IMR-90 (cell line): Measurements from ENCODE around the gene SRCIN1. TPM values are rescaled to one million over a fixed set of nuclear protein-coding genes. Genes with fewer than 3 reads are reported as not detected.

Experiments used
- ATAC-seq: fragments of 200-7000 bp; cut with Tn5 transposase; 2 replicates; pipeline ENCODE4 v1.9.1; 2020; ENCODE audit warnings: low read depth, mild to moderate bottlenecking, moderate library complexity
- BruUV-seq: library from RNA; stranded (reverse); fragments of 400-500 nt; replicated peaks from 2 replicates; lab custom pipeline; 2021; lab: Mats Ljungman, UMichigan
- CTCF ChIA-PET: fragments of 300-600 bp; formaldehyde crosslinking; extraction: SDS; loops from one replicate; lab custom pipeline; 2021; ENCODE audit warnings: antibody characterized with exemption; lab: Yijun Ruan, JAX
- POLR2A ChIA-PET: fragments of 300-600 bp; sonication (Branson Sonifier 250); formaldehyde crosslinking; loops from one replicate; lab custom pipeline; 2022; ENCODE audit warnings: antibody characterized with exemption; ENCODE audit not compliant: unreplicated experiment; lab: Charles Lee
- DNase-seq: peaks from one replicate; pipeline ENCODE4 v3.0.0; 2013
- H2AFZ ChIP-seq: replicated peaks from 2 replicates; pipeline ENCODE3; 2013; ENCODE audit warnings: low read length, mild to moderate bottlenecking; ENCODE audit not compliant: poor library complexity
- H2AK5ac ChIP-seq: 2 replicates; pipeline ENCODE4 v1.6.1; 2013; ENCODE audit warnings: low read depth, low read length, inconsistent platforms
- H2AK9ac ChIP-seq: replicated peaks from 2 replicates; pipeline ENCODE3; 2013; ENCODE audit warnings: mild to moderate bottlenecking, low read depth, low read length, moderate library complexity; ENCODE audit not compliant: poor library complexity
- H2BK120ac ChIP-seq: 2 replicates; pipeline ENCODE4 v1.6.1; 2013; ENCODE audit warnings: low read depth, low read length, inconsistent platforms
- H2BK15ac ChIP-seq: 3 replicates; pipeline ENCODE4 v1.6.1; 2013; ENCODE audit warnings: low read depth, low read length, inconsistent platforms
- H2BK20ac ChIP-seq: 2 replicates; pipeline ENCODE4 v1.6.1; 2013; ENCODE audit warnings: low read depth, mild to moderate bottlenecking, inconsistent platforms, low read length, moderate library complexity
- H2BK5ac ChIP-seq: 2 replicates; pipeline ENCODE4 v1.6.1; 2013; ENCODE audit warnings: mild to moderate bottlenecking, low read depth, low read length, inconsistent platforms; ENCODE audit not compliant: poor library complexity, severe bottlenecking
- H3K14ac ChIP-seq: replicated peaks from 2 replicates; pipeline ENCODE4 v1.6.1; 2013; ENCODE audit warnings: low read depth, low read length, inconsistent platforms
- H3K18ac ChIP-seq: 2 replicates; pipeline ENCODE4 v1.6.1; 2013; ENCODE audit warnings: low read depth, low read length, control low read depth
- H3K23ac ChIP-seq: 2 replicates; pipeline ENCODE4 v1.6.1; 2013; ENCODE audit warnings: low read depth, low read length, inconsistent platforms
- H3K27ac ChIP-seq: 2 replicates; pipeline ENCODE4 v1.5.1; 2013; ENCODE audit warnings: mild to moderate bottlenecking, control low read depth, low read length; ENCODE audit not compliant: insufficient read depth
- H3K27me3 ChIP-seq: 2 replicates; pipeline ENCODE4 v1.6.1; 2013; ENCODE audit warnings: low read length; ENCODE audit not compliant: control insufficient read depth, insufficient read depth
- H3K36me3 ChIP-seq: 2 replicates; pipeline ENCODE4 v1.6.1; 2013; ENCODE audit warnings: low read length, mixed read lengths; ENCODE audit not compliant: control insufficient read depth, insufficient read depth
- H3K4ac ChIP-seq: 2 replicates; pipeline ENCODE4 v1.6.1; 2013; ENCODE audit warnings: low read depth, low read length, inconsistent platforms
- H3K4me1 ChIP-seq: 2 replicates; pipeline ENCODE4 v1.6.1; 2013; ENCODE audit warnings: low read length, mixed read lengths; ENCODE audit not compliant: control insufficient read depth, insufficient read depth
- H3K4me2 ChIP-seq: 2 replicates; pipeline ENCODE4 v1.6.1; 2013; ENCODE audit warnings: low read depth, mild to moderate bottlenecking, control low read depth, low read length, moderate library complexity
- H3K4me3 ChIP-seq: 2 replicates; pipeline ENCODE4 v1.5.1; 2013; ENCODE audit warnings: low read depth, mild to moderate bottlenecking, control low read depth, low read length, moderate library complexity; ENCODE audit not compliant: insufficient read depth
- H3K56ac ChIP-seq: 2 replicates; pipeline ENCODE4 v1.6.1; 2013; ENCODE audit warnings: low read length, inconsistent platforms; ENCODE audit not compliant: insufficient read depth; ENCODE audit errors: extremely low read depth
- H3K79me1 ChIP-seq, 2 experiments: 2 replicates each; pipeline ENCODE4 v1.6.1; 2013; ENCODE audit warnings: low read length in 2 of 2, inconsistent platforms in 1 of 2, low read depth in 1 of 2
- H3K9ac ChIP-seq: 2 replicates; pipeline ENCODE4 v1.6.1; 2013; ENCODE audit warnings: low read depth, low read length, control low read depth
- H3K9me1 ChIP-seq: 2 replicates; pipeline ENCODE4 v1.6.1; 2013; ENCODE audit warnings: low read length, inconsistent platforms; ENCODE audit not compliant: insufficient read depth
- H3K9me3 ChIP-seq: 2 replicates; pipeline ENCODE4 v1.6.1; 2013; ENCODE audit warnings: low read length; ENCODE audit not compliant: control insufficient read depth, insufficient read depth
- H4K20me1 ChIP-seq: 2 replicates; pipeline ENCODE4 v1.6.1; 2013; ENCODE audit warnings: low read length, inconsistent platforms; ENCODE audit not compliant: insufficient read depth
- H4K5ac ChIP-seq: 2 replicates; pipeline ENCODE4 v1.6.1; 2013; ENCODE audit warnings: mild to moderate bottlenecking, low read depth, low read length, control low read depth
- H4K8ac ChIP-seq, 2 experiments: 2 replicates each; pipeline ENCODE4 v1.6.1; 2013; ENCODE audit warnings: low read depth in 2 of 2, low read length in 2 of 2, control low read depth in 1 of 2, inconsistent platforms in 1 of 2
- H4K91ac ChIP-seq: 2 replicates; pipeline ENCODE4 v1.6.1; 2013; ENCODE audit warnings: low read depth, low read length, inconsistent platforms; ENCODE audit not compliant: insufficient read depth
- BHLHE40 ChIP-seq: fragments of 150-350 bp; IDR thresholded peaks from 2 replicates; pipeline ENCODE4 v1.6.1; 2016; ENCODE audit warnings: mild to moderate bottlenecking, low read depth, low read length
- CHD1 ChIP-seq: IDR thresholded peaks from 2 replicates; pipeline ENCODE4 v1.6.1; 2012; ENCODE audit warnings: low read depth, low read length, improper control_type of control experiment
- FOS ChIP-seq: fragments of 150-350 bp; IDR thresholded peaks from 2 replicates; pipeline ENCODE4 v1.6.1; 2016; ENCODE audit warnings: low read depth, low read length
- MAFK ChIP-seq: IDR thresholded peaks from 2 replicates; pipeline ENCODE4 v1.6.1; 2012; ENCODE audit warnings: low read depth, low read length, improper control_type of control experiment
- MAZ ChIP-seq: IDR thresholded peaks from 2 replicates; pipeline ENCODE4 v1.6.1; 2012; ENCODE audit warnings: low read depth, mild to moderate bottlenecking, low read length, improper control_type of control experiment, moderate library complexity, borderline replicate concordance
- MXI1 ChIP-seq: IDR thresholded peaks from 2 replicates; pipeline ENCODE4 v1.6.1; 2012; ENCODE audit warnings: low read depth, mild to moderate bottlenecking, low read length, moderate library complexity, borderline replicate concordance
- NFE2L2 ChIP-seq: fragments of 150-350 bp; IDR thresholded peaks from 2 replicates; pipeline ENCODE4 v1.6.1; 2016; ENCODE audit warnings: low read depth, mild to moderate bottlenecking, low read length
- POLR2A ChIP-seq: IDR thresholded peaks from 2 replicates; pipeline ENCODE4 v1.6.1; 2012; ENCODE audit warnings: mild to moderate bottlenecking, low read depth, low read length
- RCOR1 ChIP-seq: IDR thresholded peaks from 2 replicates; pipeline ENCODE4 v1.6.1; 2012; ENCODE audit warnings: mild to moderate bottlenecking, low read length, improper control_type of control experiment; ENCODE audit not compliant: insufficient replicate concordance
- RFX5 ChIP-seq: IDR thresholded peaks from 2 replicates; pipeline ENCODE4 v1.8.0; 2012; ENCODE audit warnings: low read depth, mild to moderate bottlenecking, low read length, moderate library complexity
- SMC3 ChIP-seq: fragments of 150-350 bp; IDR thresholded peaks from 2 replicates; pipeline ENCODE4 v1.6.1; 2016; ENCODE audit warnings: low read depth, mild to moderate bottlenecking, antibody characterized with exemption, low read length, moderate library complexity
- WGBS, 2 experiments: methylation state at CpG; one replicate each; pipeline versions ENCODE4 v1.1.5 to v1.1.7; 2013; ENCODE audit warnings: missing lambda C conversion rate in 2 of 2; ENCODE audit not compliant: insufficient read length in 1 of 2; ENCODE audit errors: extremely low coverage in 2 of 2; 5-methylcytosine and 5-hydroxymethylcytosine counted together
- dilution Hi-C: fragments of 300-500 bp; cut with HindIII; formaldehyde crosslinking; loops from one replicate; pipeline ENCODE4 v1.14.3; 2018; ENCODE audit warnings: low sequenced_read_pairs; ENCODE audit not compliant: unreplicated experiment
- in situ Hi-C: fragments of 300-500 bp; cut with MboI; formaldehyde crosslinking; loops from 3 replicates; pipeline ENCODE4 v1.14.3; 2019; ENCODE audit warnings: low sequenced_read_pairs, inconsistent platforms, mixed read lengths
- intact Hi-C: fragments of 100-400 bp; cut with micrococcal nuclease; formaldehyde crosslinking; loops from 2 replicates; pipeline ENCODE4 v1.10.0; 2022
- polyA plus RNA-seq, 3 experiments: library from polyadenylated mRNA; depleted of rRNA; stranded (reverse); fragments of >200 nt; gene quantifications; 2 replicates each; pipeline ENCODE4 v1.2.3, GENCODE V29; 2012; ENCODE audit warnings: low replicate concordance in 1 of 3
- total RNA-seq: library from RNA; depleted of rRNA; stranded (reverse); fragments of >200 nt; gene quantifications from 2 replicates; pipeline ENCODE4 v1.2.3, GENCODE V29; 2012
- TF ChIP-seq, protein P1 (sequence below): fragments of 150-350 bp; IDR thresholded peaks from 2 replicates; pipeline ENCODE4 v1.6.1; 2016; ENCODE audit warnings: low read depth, mild to moderate bottlenecking, low read length, moderate library complexity, borderline replicate concordance
- TF ChIP-seq, protein P2 (sequence below): conservative IDR thresholded peaks from 2 replicates; pipeline ENCODE4 v1.5.1; 2012; ENCODE audit warnings: mild to moderate bottlenecking, low read depth, low read length, improper control_type of control experiment
- TF ChIP-seq, protein P3 (sequence below): fragments of 150-350 bp; IDR thresholded peaks from 2 replicates; pipeline ENCODE4 v1.6.1; 2017; ENCODE audit warnings: mild to moderate bottlenecking, antibody characterized with exemption, low read length, low read depth

SRCIN1 gene
- total and polyA plus RNA-seq, 2 of the 4 experiments (the other 2 are of a cell fraction): not detected

DNA sequence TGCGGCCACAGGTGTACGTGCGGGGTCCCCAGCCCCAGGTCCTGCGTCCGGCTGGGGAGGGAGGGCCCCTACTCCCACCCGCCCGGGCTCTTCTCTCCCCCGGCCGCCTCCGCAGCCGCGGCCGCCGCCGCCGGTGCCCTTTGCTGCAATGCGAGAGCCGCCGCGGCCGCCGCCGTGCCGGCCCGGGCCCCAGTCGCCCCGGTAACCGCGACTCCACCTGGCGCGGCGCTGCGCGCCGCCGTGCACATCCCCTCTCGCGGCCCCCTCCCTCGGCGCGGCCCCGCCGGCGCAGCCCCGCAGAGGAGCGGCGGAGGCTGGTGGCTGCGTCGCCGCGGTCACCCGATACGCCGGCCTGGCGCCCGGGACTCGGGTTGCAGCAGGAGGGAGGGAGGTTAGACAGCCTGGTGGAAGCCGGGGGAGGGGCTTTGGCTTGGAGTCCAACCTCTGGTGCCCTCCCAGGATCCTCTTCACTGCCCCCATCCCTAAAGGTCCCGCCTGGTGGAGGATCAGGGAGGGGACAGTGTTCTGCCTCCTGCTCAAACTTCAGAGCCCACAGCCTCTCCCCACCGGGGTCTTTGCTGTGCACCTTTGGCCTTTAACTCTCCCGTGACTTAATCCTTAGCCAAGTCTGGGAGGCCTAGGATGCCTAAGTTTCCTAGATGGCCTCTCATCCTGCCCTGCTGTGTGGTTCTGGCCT is 32.9 kb downstream of the SRCIN1 start:
- no peak for DNase-seq
- Histone ChIP-seq H3K9me1 (no peaks in the 10 kb centered on the region), H2AFZ (no peak overlapping the region), H3K27ac (no peak overlapping the region), H2BK20ac (no peak overlapping the region), H2AK5ac (no peak overlapping the region), H2AK9ac (peak overlapping the region; percentile 10), H3K9me3 (peaks cover 1% of the 10 kb centered on the region; the same call in 1 of the 2 replicates), H4K20me1 (peaks cover 5% of the 10 kb centered on the region; the same call in 1 of the 2 replicates), H3K23ac (0 out of 2 replicates have a peak overlapping the region, but pooled peaks have one; percentile 48), H3K56ac (no peak overlapping the region), H4K5ac (no peak overlapping the region), H4K91ac (no peak overlapping the region), H3K4me3 (no peak overlapping the region), H2BK15ac (no peak overlapping the region), H3K36me3 (no peaks in the 10 kb centered on the region), H3K4me1 (no peaks in the 10 kb centered on the region), H3K9ac (no peak overlapping the region), H3K4me2 (peak overlapping the region; percentile 24; the same call in 1 of the 2 replicates), H3K79me1 (no peaks in the 10 kb centered on the region), H4K8ac (no peak overlapping the region), H2BK5ac (no peak overlapping the region), H3K14ac (no peak overlapping the region), H3K18ac (no peak overlapping the region), H2BK120ac (no peak overlapping the region), H3K27me3 (peaks cover 100% of the 10 kb centered on the region), H3K4ac (no peak overlapping the region)
- dilution Hi-C loops: no loop called here
- CTCF ChIA-PET: no interaction called here
- intact Hi-C loops: no loop called here
- no peak for TF ChIP-seq BHLHE40
- TF ChIP-seq RCOR1: no peak
- TF ChIP-seq MXI1: no peak
- no peak for TF ChIP-seq MAFK
- TF ChIP-seq, protein P1, sequence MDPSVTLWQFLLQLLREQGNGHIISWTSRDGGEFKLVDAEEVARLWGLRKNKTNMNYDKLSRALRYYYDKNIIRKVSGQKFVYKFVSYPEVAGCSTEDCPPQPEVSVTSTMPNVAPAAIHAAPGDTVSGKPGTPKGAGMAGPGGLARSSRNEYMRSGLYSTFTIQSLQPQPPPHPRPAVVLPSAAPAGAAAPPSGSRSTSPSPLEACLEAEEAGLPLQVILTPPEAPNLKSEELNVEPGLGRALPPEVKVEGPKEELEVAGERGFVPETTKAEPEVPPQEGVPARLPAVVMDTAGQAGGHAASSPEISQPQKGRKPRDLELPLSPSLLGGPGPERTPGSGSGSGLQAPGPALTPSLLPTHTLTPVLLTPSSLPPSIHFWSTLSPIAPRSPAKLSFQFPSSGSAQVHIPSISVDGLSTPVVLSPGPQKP: no peak
- TF ChIP-seq, protein P2, sequence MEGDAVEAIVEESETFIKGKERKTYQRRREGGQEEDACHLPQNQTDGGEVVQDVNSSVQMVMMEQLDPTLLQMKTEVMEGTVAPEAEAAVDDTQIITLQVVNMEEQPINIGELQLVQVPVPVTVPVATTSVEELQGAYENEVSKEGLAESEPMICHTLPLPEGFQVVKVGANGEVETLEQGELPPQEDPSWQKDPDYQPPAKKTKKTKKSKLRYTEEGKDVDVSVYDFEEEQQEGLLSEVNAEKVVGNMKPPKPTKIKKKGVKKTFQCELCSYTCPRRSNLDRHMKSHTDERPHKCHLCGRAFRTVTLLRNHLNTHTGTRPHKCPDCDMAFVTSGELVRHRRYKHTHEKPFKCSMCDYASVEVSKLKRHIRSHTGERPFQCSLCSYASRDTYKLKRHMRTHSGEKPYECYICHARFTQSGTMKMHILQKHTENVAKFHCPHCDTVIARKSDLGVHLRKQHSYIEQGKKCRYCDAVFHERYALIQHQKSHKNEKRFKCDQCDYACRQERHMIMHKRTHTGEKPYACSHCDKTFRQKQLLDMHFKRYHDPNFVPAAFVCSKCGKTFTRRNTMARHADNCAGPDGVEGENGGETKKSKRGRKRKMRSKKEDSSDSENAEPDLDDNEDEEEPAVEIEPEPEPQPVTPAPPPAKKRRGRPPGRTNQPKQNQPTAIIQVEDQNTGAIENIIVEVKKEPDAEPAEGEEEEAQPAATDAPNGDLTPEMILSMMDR: no peak
- no peak for TF ChIP-seq RFX5
- TF ChIP-seq POLR2A: no peak
- no peak for TF ChIP-seq SMC3
- TF ChIP-seq, protein P3, sequence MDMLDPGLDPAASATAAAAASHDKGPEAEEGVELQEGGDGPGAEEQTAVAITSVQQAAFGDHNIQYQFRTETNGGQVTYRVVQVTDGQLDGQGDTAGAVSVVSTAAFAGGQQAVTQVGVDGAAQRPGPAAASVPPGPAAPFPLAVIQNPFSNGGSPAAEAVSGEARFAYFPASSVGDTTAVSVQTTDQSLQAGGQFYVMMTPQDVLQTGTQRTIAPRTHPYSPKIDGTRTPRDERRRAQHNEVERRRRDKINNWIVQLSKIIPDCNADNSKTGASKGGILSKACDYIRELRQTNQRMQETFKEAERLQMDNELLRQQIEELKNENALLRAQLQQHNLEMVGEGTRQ: no peak
- no peak for TF ChIP-seq NFE2L2
- TF ChIP-seq FOS: no peak
- TF ChIP-seq CHD1: no peak
- TF ChIP-seq MAZ: no peak; the same call in 1 of the 2 replicates
- WGBS, 2 experiments: 0% methylated on average over 13 of the region's 61 CpGs; no CpG with 5 or more reads in 1 of the 2 experiments
- in situ Hi-C loops: no loop called here
- peak; percentile 64 for ATAC-seq
- no TSS peak for BruUV-seq
- POLR2A ChIA-PET: no interaction called here
